ENCODE measurements around the gene ZNF479. TPM values are rescaled to one million over a fixed set of nuclear protein-coding genes. Genes with fewer than 3 reads are reported as not detected.
A peak's percentile ranks its signal among the peaks of the same experiment; 100 is the strongest.
"Not testable (repeated sequence)": the region's sequence is repeated elsewhere in the genome, so short reads cannot be mapped to it uniquely, and the experiment has no call there.

Gene ZNF479
- total RNA-seq, 1 donor from 2014 or later = not detected

- Mint-ChIP-seq H3K4me1 (ENCODE audit: unreplicated experiment) (no peaks in the 10 kb centered on the region), H3K27ac (ENCODE audit: unreplicated experiment) (no peak overlapping the region)
- peak; percentile 79 for DNase-seq (ENCODE audit: extremely low spot score, unreplicated experiment)
These were observed 45.9 kb upstream of the ZNF479 start for GRCh38 chr7:57177856-57178767.

GRCh38 chr7:57176928-57177635, 44.8 kb upstream of the ZNF479 start:
- peaks cover 8% of the 10 kb centered on the region for H3K9me3 Mint-ChIP-seq (ENCODE audit: unreplicated experiment)
- DNase-seq (ENCODE audit: extremely low spot score, unreplicated experiment) = peak; percentile 71
- no peak overlapping the region for H3K27ac Mint-ChIP-seq (ENCODE audit: unreplicated experiment)
- no peaks in the 10 kb centered on the region for H3K27me3 Mint-ChIP-seq (ENCODE audit: unreplicated experiment)
- no peaks in the 10 kb centered on the region for H3K4me1 Mint-ChIP-seq (ENCODE audit: unreplicated experiment)
- TF ChIP-seq CTCF (IDR thresholded peaks at IDR 0.05) = no peak
- no peaks in the 10 kb centered on the region for H3K36me3 Mint-ChIP-seq (ENCODE audit: unreplicated experiment)
- H3K4me3 Mint-ChIP-seq (ENCODE audit: unreplicated experiment) = no peak overlapping the region

More at GRCh38 chr7:57177856-57178767, 45.9 kb upstream of the ZNF479 start:
- Mint-ChIP-seq H3K36me3 (ENCODE audit: unreplicated experiment) (no peaks in the 10 kb centered on the region), H3K27me3 (ENCODE audit: unreplicated experiment) (no peaks in the 10 kb centered on the region), H3K4me3 (ENCODE audit: unreplicated experiment) (no peak overlapping the region), H3K9me3 (ENCODE audit: unreplicated experiment) (peaks cover 8% of the 10 kb centered on the region)
- TF ChIP-seq CTCF (IDR thresholded peaks at IDR 0.05) = no peak

- H3K4me3 Mint-ChIP-seq (ENCODE audit: unreplicated experiment) = no peak overlapping the region
- no peak overlapping the region for H3K27ac Mint-ChIP-seq (ENCODE audit: unreplicated experiment)
- H3K4me1 Mint-ChIP-seq (ENCODE audit: unreplicated experiment) = no peaks in the 10 kb centered on the region
- no peak for DNase-seq (ENCODE audit: extremely low spot score, unreplicated experiment)
- no peak for TF ChIP-seq CTCF (IDR thresholded peaks at IDR 0.05)
- no peaks in the 10 kb centered on the region for H3K36me3 Mint-ChIP-seq (ENCODE audit: unreplicated experiment)
- H3K27me3 Mint-ChIP-seq (ENCODE audit: unreplicated experiment) = no peaks in the 10 kb centered on the region
- H3K9me3 Mint-ChIP-seq (ENCODE audit: unreplicated experiment) = peaks cover 19% of the 10 kb centered on the region
These were observed 33.2 kb upstream of the ZNF479 start for GRCh38 chr7:57165285-57165899.

GRCh38 chr7:57120123-57120784, 12.0 kb downstream of the ZNF479 start:
- H3K27me3 Mint-ChIP-seq (ENCODE audit: unreplicated experiment); H3K36me3 Mint-ChIP-seq (ENCODE audit: unreplicated experiment); H3K4me1 Mint-ChIP-seq (ENCODE audit: unreplicated experiment); DNase-seq (ENCODE audit: extremely low spot score, unreplicated experiment); H3K27ac Mint-ChIP-seq (ENCODE audit: unreplicated experiment); H3K9me3 Mint-ChIP-seq (ENCODE audit: unreplicated experiment); H3K4me3 Mint-ChIP-seq (ENCODE audit: unreplicated experiment): not testable (repeated sequence)

Measured in osteocyte (in vitro differentiated cells).